Measurements from ENCODE around the gene RNLS. TPM values are rescaled to one million over a fixed set of nuclear protein-coding genes. Genes with fewer than 3 reads are reported as not detected.

Gene RNLS
- total and polyA plus RNA-seq, 2 of the 8 experiments (the other 6 are each of a cell fraction or from before 2014, with no cell fraction given): 7.5 to 12.7 TPM

DNA sequence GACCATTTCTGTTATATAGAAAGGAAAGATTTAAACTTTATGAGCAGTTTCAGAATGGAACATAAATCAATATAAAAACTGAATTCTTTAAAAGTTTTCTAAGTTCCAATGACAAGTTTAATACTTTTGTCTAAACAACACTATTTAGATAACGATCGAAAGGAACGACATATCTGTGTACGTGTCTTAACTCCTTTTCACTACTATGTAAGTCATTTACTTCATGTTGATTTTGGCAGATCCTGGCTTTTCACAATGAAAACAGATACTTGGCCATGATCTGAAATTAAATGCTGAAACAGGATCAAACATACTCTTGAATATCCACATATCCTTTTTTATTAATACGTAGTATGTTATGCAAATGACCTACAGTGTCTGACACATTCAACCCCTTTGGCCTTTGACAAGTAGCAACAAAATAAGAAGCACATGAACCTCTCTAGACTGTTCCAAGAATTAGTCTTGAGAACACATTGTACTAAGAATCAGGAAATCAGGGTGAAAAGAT is 41.9 kb downstream of the RNLS start:
- Histone ChIP-seq H3K23ac (ENCODE audit: insufficient read length) (no peak overlapping the region), H3K4ac (replicated peaks; ENCODE audit: insufficient read length, low read depth, low read length) (no peak overlapping the region), H4K91ac (replicated peaks; ENCODE audit: insufficient read length, low read length) (no peak overlapping the region), H2AFZ (ENCODE audit: low read length) (no peak overlapping the region), H4K20me1 (replicated peaks in 1 of 2; ENCODE audit: control insufficient read depth in 1 of 2, insufficient read depth in 2 of 2, low read length in 2 of 2) (no peaks in the 10 kb centered on the region), H3K23me2 (ENCODE audit: low read depth, low read length) (no peaks in the 10 kb centered on the region), H3K27ac (ENCODE audit: low read depth, low read length) (no peak overlapping the region), H3K9ac (replicated peaks in 1 of 4; ENCODE audit: extremely low read depth in 1 of 4, low read depth in 3 of 4, low read length in 3 of 4) (no peak overlapping the region), H3K9me3 (ENCODE audit: insufficient read depth in 2 of 2, low read depth in 1 of 2, low read length in 1 of 2) (no peaks in the 10 kb centered on the region), H4K8ac (ENCODE audit: extremely low read depth, insufficient read depth, low read length) (no peak overlapping the region), H3K36me3 (ENCODE audit: control insufficient read depth in 2 of 4, insufficient read depth in 4 of 4, low read length in 3 of 4) (no peaks in the 10 kb centered on the region), H3K14ac (ENCODE audit: insufficient read length) (no peak overlapping the region), H2BK20ac (ENCODE audit: low read length) (no peak overlapping the region), H3K27me3 (replicated peaks in 1 of 4; ENCODE audit: control insufficient read depth in 3 of 4, extremely low read depth in 1 of 4, insufficient read depth in 3 of 4, low read length in 3 of 4) (no peaks in the 10 kb centered on the region), H2BK12ac (ENCODE audit: low read depth, low read length) (no peak overlapping the region), H3K79me1 (ENCODE audit: low read depth, low read length) (no peaks in the 10 kb centered on the region), H3K4me3 (ENCODE audit: extremely low read depth in 1 of 4, insufficient read depth in 2 of 4, low read depth in 3 of 4, low read length in 4 of 4) (no peak overlapping the region), H3K56ac (replicated peaks; ENCODE audit: insufficient read length, low read depth, low read length) (no peak overlapping the region), H2BK120ac (replicated peaks; ENCODE audit: low read depth, low read length) (no peak overlapping the region), H2BK5ac (ENCODE audit: low read depth, low read length) (no peak overlapping the region), H2BK15ac (ENCODE audit: low read length) (no peak overlapping the region), H4K5ac (ENCODE audit: insufficient read length, low read depth, low read length) (no peak overlapping the region), H2AK5ac (ENCODE audit: low read depth, low read length) (no peak overlapping the region), H3K4me2 (ENCODE audit: insufficient read depth in 1 of 2, low read depth in 2 of 2, low read length in 2 of 2) (no peak overlapping the region), H3K4me1 (replicated peaks in 1 of 4; ENCODE audit: control insufficient read depth in 3 of 4, insufficient read depth in 4 of 4, low read length in 3 of 4) (no peaks in the 10 kb centered on the region), H3K79me2 (ENCODE audit: control insufficient read depth in 1 of 2, insufficient read depth in 2 of 2, low read length in 2 of 2) (no peaks in the 10 kb centered on the region), H3K18ac (ENCODE audit: extremely low read depth, low read length) (no peak overlapping the region)
- POLR2A ChIA-PET (ENCODE audit: partially characterized antibody): no interaction called here
- no peak for DNase-seq (ENCODE audit: low read depth in 1 of 2, low spot score in 2 of 2)
- WGBS, 2 experiments (ENCODE audit: extremely low coverage in 1 of 2, insufficient coverage in 1 of 2, insufficient read length in 1 of 2, insufficient replicate concordance in 2 of 2, low coverage in 1 of 2, low lambda C conversion rate in 2 of 2, missing lambda C conversion rate in 1 of 2): 90% methylated on average over 5 of the region's 5 CpGs; no CpG with 5 or more reads in 1 of the 2 experiments
- no peak for FAIRE-seq
- CTCF ChIA-PET (ENCODE audit: partially characterized antibody): interaction anchor here (1.9 kb wide), 1 partner anchor 13 kb away, joined by 6 read pairs; no protein-coding TSS in a partner anchor
